HG03159 (cell line): ENCODE measurements around the gene MARK4.
"Not testable (repeated sequence)": the region's sequence is repeated elsewhere in the genome, so short reads cannot be mapped to it uniquely, and the experiment has no call there.

Experiments used
- ATAC-seq: cut with Tn5 transposase; IDR thresholded peaks from one replicate; pipeline ENCODE4 v1.9.1; 2021; ENCODE audit warnings: mild to moderate bottlenecking, moderate library complexity; ENCODE audit not compliant: unreplicated experiment

The MARK4 gene

DNA sequence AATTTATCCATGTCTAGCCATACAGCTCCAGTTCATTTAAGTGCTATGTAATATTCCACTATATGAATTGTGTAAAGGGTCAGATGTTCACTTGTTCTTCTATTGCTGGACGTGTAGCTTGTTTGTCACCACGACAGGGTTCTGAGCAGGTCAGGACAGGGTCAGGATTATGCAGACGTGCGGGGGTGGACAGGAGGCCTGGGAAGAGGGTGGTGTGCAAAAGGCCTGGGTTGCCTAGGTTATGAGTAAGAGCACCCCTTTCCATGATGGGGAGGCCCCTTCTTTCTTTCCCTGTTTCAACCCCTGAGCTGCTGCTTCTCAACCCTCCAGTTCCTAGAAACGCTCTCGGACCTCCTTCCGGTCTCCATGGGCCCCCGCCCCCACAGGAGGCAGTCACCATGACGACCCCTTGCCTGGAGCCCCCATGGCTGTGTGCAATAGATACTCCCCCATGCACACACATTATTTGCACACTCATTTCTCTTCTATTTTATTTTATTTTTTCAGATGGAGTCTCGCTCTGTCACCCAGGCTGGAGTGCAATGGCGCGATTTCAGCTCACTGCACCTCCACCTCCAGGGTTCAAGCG is 7.8 kb upstream of the MARK4 start:
- ATAC-seq = no peak

DNA sequence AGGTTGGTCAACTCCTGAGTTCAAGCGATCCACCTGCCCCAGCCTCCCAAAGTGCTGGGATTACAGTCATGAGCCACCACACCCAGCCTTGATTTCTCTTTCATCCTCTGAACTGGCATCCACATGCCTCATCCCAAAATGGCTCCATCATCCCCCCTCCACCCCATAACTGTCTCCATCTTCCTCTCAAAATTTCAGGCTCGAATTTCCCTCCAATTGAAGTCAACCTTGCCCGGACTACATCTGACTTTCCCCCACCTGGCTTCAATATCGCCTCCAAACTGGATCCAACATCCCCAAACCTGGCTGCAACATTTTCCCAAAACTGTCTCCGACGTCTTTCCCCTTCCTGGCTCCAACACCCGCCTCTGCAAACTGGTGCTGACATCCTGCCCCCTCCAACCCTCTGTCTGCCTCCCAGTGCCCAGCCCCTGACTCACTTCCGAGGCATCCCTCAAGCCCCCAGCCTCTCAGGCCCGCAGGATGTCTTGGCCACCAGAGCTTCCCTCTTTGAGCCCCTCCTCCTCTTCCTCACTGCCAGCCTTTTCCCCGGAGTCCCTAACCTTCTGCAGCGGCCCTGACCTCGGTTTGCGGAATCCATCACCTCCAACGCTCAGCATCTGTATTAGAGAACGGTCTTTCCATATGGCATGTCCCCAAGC is 6.8 kb upstream of the MARK4 start:
- no peak for ATAC-seq

DNA sequence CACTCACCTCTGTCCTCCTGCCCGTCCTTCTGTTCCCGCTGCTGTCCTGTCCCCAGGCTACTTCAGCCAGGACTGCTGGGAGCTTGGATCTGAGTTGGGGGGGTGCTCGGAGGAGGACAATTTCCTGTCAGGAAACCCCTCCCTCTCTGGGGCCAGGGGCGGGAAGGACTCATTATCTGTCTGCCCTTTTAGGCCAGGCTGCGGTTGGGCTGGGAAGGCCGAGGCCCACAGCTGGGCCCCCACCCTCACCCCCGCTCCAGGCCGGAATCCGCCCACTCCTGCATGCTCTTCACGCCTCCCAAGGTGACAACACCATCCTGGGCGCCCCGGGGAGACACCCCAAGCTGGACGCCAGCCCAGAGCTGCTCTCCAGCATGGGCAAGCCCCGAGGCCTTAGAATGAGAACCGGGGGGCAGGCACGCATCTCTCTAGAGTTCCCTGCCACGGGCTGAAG is 5.7 kb upstream of the MARK4 start, which contains the start of gene EXOC3L2:
TSS of gene EXOC3L2 (minus strand) at position 74 of the 454 bp plus-strand sequence. CDS start 6,362 bp downstream, outside the sequence.
- ATAC-seq = no peak

DNA sequence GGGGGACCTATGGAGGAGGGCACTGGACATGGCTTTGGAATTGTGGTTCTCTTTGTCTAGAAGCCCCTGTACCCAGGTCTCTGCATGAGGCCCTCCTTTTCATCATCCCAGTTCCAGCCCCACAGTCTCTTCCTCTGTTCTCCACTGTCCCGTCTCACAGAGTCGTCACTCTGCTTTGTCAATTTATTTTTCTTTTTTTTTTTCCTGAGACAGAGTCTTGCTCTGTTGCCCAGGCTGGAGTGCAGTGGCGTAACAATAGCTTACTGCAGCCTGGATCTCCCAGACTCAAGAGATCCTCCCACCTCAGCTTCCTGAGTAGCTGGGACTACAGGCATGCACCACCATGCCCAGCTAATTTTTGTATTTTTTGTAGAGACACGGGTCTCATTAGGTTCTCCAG is 5.2 kb upstream of the MARK4 start:
- ATAC-seq = no peak

DNA sequence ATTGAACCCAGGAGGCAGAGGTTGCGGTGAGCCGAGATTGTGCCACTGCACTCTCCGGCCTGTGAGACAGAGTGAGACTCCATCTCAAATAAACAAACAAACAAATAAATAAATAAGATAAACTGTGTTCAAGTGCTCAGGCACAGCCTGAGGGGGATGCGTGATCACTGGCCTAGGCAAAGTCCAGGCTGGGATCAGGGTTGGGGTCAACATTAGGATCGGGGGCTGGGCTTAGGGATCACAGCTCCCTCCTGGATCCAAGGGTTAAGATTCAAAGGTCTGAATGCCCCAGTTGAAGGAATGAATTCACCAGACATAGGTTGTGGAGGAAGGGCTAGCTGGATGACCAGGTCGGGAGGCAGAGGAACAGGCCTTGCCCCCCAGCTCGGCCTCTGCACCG is 3.9 kb upstream of the MARK4 start:
- ATAC-seq = no peak

DNA sequence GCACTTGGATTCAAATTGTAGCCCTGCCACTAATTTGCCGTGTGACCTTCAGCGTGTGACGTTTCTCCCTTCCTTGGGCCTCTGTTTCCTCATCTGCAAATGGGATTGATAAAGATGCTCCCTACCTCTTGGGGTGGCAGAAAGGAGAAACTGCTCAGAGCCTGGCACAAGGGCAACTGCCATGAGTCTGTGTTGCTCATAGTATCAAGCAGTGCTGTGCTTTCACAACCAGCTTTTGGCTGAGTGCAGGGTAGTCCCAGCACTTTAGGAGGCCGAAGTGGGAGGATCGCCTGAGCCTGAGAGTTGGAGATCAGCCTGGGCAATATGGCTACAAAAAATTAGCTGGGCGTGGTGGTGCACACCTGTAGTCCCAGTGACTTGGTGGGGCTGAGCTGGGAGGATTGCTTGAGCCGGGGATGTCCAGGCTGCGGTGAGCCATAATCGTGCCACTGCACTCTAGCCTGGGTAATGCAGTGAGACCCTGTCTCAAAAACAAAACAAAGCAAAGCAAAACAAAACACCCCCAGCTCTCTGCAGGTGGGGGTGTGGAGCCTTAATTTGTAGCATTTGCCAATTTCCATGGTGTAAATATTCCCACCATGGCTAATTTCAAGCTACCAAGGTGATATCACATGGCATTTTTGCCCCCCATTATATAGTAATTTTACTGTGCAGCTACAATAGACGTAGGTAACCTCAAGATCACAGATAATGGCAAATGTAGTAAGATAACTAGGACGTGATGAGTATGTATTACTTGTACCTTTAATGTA is 1.6 kb upstream of the MARK4 start:
- ATAC-seq = no peak

DNA sequence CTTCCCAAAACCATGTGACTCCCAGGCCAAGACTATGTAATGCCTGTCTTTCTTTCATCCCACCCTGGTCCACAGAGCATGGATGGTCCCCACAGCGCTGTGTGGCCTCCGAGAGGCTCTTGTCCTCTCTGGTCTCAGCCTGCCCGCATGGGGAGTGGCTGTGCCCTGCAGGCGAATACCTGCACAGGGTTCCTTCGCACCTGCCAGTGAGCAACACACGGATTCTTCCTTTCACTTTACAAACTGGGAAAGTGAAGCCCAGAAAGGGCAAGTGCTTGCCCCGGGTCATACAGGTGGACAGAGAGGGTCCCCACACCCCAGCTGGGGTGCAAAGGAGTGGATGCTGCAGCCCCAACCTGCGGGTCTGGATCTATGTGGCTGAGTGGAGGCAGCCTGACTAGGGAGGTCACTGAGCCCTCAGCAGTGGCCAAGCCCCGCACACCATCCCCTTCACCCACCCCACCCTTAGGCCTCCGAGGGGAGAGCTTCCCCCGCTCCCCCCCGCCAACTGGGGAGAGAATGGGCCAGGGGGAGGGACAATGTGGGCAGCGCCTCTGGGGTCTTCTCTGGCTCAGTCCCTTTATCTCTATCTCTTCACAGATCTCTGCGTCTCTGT is 747 bp upstream of the MARK4 start:
- ATAC-seq = no peak

DNA sequence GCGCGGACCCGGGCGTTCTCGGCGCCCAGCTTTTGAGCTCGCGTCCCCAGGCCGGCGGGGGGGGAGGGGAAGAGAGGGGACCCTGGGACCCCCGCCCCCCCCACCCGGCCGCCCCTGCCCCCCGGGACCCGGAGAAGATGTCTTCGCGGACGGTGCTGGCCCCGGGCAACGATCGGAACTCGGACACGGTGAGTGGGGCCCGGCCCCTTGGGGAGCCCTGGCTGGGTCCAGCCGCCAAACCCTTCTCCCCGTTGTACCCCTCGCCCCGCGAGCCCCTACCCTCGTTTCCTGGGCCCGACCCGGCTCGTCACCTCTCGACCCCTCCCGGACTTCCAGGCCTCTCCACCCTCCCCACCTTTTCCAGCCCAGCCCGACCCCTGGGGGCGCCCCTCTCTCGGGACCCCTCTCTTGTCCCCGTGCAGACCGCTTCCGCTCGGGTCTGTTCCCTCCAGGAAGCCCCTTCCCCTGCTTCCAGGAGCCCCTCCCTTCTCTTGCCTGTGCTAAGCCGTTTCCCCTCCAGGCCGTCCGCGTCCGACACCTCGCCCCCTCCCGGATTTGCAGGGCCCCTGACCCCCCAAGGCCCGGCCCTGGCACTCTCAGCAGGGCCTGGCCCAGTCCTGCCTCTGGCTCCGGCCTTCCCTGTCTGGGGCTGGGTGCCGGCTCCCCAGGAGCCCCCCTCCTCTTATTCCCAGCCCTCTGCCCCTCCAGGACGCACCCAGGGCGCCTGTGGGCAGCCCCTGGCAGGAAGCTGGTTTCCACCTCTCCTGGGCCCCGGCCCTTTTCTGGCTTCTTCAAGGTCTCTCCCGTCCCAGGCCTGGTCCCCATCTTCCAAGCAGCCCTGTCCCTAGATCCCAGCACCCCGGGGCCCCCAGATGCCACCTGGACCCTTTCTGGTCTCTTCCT is 632 bp downstream of the MARK4 start:
- ATAC-seq = no peak

DNA sequence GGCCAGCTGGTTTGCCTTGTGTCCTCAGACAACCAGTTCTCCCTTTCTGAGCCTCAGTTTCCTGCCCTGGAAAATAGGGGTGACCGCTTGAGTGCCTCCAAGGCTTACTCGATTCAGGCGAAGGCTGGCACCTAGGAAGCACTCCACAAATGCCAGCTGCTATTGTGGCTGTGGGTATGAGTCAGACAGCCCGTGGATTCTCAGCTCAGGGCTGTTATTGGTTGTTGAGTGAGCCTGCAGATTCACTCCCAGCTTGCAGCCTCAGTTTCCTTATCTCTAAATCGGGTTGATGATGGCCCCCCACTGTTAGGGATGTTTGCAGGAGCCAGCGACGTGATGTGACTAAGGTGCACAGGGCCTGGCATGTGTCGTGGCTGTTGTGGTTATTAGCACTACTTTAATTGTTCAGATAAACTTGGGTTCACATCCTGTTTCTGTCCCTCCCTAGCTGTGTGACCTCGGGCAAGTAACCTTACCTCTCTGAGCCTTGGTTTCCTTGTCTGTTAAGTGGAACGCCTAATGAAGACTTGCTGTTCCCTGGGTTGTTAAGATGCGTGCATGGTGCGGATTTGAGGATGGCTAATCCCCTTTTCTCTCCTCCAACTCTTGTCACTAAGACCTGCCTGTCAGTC is 2.4 kb downstream of the MARK4 start:
- no peak for ATAC-seq

DNA sequence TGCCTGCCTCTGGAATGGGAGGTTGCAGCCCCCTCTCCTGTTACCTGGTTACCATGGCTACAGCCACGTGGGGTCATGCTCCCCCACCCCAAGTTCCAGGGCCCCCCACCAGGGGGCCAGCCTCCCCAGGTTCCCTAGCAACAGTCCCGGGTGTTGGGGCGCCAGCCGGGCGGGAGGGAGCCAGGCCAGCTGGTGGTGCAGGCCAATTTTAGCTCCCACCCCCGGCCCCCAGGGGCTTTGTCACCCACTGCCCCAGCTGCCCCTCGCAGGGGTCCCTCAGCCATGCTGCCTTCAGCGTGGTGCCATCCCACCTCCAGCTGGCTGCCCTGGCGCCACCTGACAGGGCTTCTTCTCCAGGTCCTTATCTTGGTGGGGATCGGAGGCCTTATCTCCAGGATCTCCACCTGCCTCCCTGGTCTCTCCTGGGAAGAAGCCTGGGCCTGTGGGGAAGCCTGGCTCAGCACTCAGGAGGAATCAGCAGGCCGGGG is 3.0 kb downstream of the MARK4 start:
- ATAC-seq = no peak

DNA sequence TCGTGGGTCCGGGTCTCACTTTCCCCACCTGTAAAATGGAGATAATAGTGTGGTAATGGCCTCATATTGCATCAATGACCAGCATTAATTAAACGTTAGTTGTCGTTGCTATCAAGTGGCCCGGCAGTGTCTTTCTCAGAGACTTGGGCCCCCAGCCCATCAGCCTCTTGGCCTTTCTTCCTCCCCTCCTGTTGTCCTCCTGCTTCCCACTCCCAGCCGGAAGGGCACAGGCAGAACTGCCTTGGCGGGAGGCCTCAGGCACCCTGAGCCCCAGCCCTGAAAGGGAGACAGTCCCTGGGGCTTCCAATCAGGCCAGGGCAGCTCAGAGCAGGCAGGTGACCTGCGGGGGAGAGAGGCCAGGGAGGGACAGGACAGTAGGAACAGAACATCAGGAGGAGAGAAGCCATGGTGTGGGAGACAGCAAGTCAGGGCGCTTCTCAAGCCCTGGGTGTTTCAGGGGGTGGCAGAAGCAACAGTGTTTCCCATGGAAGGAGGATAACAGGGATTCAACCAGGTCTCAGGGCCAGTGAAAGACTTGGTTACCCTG is 4.6 kb downstream of the MARK4 start:
- ATAC-seq = no peak

DNA sequence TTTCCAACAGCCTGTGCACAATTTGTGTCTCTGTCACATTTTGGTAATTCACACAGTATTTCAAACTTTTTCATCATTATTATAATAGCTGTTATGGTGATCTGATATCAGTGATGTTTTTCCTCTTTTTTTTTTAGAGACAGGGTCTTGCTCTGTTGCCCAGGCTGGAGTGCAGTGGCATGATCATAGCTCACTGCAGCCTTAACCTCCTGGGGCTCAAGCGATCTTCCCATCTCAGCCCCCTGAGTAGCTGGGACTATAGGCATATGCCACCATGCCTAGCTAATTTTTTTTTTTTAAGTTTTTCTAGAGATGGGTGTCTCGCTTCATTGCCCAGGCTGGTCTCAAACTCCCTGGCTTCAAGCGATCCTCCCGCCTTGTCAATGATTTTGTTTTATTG is 5.8 kb downstream of the MARK4 start:
- no peak for ATAC-seq

DNA sequence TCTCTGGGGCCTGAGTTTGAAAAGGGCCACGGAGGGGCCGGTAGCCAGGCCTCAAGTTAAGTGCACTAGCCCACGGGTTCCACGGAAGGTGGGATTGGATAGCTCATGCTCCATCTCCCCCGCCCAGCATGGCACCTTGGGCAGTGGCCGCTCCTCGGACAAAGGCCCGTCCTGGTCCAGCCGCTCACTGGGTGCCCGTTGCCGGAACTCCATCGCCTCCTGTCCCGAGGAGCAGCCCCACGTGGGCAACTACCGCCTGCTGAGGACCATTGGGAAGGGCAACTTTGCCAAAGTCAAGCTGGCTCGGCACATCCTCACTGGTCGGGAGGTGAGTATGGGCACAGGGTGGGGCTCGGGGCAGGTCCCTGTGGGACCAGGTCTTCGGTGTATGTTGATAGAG is 7.8 kb downstream of the MARK4 start:
- ATAC-seq = no peak

DNA sequence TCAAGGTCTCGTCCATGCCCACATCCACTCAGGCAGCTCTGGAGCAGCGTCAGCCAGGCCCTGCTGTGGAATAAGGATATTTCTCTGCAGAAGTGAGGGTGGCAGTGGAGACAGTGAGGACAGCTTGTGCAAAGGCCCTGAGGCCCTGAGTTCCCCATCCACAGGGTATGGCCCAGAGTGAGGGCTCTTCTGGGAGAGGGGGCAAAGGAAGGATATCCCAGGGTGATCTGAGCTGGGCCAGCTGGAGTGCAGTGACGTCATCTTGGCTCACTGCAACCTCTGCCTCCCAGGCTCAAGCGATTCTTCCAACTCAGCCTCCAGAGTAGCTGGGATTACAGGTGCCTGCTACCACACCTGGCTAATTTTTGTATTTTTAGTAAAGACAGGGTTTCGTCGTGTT is 11.5 kb downstream of the MARK4 start:
- no peak for ATAC-seq

DNA sequence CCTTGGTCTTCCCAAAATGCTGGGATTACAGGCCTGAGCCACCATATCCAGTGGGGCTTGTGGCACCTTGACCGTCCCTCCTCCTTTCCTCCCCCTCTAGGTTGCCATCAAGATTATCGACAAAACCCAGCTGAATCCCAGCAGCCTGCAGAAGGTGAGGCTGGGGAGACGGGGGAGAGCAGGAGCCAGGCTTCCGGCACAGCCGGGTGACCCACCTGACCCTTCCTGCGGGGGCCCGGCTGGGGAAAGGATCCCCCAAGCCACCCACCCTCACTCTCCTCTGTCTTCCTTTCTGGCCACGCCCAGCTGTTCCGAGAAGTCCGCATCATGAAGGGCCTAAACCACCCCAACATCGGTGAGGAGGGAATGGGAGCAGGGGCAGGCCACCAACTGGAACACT is 11.9 kb downstream of the MARK4 start:
- no peak for ATAC-seq

DNA sequence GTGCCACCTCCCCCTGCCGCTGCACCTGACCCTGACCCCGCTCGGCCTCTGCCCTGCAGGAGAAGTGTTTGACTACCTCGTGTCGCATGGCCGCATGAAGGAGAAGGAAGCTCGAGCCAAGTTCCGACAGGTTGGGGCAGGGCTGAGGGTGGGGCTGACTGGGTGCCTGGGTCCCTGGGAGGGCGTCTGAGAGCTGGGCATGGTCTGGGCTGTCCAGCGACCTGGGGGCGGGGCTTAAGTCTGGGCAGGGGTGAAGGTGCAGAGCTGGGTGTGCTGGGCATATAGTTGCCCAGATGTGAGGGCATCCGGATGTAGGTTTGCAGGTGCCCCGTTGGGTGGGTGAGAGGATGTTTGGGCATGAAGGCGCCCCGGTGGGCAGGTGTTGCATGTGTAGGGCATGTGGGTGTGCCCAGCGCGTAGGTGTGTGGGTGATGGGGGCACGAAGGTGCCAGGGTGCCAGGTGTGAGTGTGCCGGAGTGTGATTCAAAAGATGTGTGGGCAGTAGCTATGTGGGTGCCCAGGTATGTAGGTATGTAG is 13.8 kb downstream of the MARK4 start:
- no peak for ATAC-seq

DNA sequence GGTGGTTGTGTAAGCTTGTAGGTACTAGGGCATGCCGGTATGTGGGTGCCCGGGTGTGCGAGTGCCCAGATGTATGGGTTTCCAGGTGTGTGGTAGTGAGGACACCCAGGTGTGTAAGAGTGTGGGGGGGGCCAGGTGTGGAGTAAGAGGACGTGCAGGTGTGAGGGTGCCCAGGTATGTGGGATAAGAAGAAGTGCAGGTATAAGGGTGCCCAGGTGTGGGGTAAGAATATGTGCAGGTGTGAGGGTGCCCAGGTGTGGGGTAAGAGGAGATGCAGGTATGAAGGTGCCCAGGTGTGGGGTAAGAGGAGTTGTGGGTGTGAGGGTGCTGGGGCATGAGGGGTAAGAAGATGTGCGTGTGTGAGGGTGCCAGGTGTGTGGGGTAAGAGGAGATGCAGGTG is 14.3 kb downstream of the MARK4 start:
- ATAC-seq = no peak

DNA sequence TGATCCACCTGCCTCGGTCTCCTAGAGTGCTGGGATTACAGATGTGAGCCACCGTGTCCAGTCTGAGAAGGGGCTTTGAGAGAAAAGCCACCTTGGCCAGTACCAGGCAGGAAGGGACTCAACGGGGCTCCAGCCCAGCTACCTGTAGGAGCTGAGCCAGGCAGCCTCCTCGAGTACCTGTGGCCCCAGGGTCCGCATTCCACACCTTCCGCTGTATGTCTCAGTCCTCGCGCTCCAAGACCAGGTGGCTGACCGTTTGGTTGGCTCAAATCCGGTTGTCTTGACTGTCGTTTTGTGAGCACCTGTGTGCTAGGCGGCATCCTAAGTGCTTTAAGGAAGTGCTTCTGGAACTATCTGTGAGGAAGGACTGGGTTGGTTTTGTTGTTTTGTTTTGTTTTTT is 16.2 kb downstream of the MARK4 start:
- ATAC-seq = no peak

DNA sequence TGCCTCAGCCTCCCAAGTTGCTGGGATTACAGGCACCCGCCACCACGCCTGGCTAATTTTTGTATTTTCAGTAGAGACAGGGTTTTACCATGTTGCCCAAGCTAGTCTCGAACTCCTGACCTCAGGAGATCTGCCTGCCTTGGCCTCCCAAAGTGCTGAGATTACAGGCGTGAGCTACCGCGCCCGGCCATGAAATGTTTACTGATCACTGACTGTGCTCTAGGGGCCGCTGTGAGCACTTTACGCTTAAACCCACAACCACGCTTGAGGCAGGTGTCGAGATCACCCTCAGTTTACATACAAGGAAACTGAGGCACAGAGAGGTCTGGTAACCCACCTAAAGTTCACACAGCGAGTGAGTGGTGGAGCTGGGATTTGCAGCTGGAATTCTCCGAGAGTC is 18.9 kb downstream of the MARK4 start:
- not testable (repeated sequence) for ATAC-seq
